Heart left ventricle (tissue), 13 donors: ENCODE measurements around the gene TCF23.

ENCODE experiments used
- CTCF ChIP-seq, 12 donors: fragments of 200-600 bp; sonication (generic) in 4 of 12; IDR thresholded peaks; one replicate each; pipeline versions ENCODE4 v1.5.0 to v1.8.0; 2018 to 2022; ENCODE audit warnings: antibody characterized with exemption in 12 of 12, mild to moderate bottlenecking in 5 of 12
- POLR2A ChIP-seq, 2 donors: fragments of 450-650 bp; IDR thresholded peaks; one replicate each; pipeline ENCODE4 v1.6.1; 2017; ENCODE audit warnings: antibody characterized with exemption in 2 of 2, mild to moderate bottlenecking in 2 of 2, moderate library complexity in 2 of 2
- donor health status: ischemic (EF 13 %, LVEDD 7.1; RV severe dilation, severe dysfunction).
- donor health status: DM: no; HTN: yes; CAD: no.
- donor health status: DM: no; HTN: no; CAD: no.
- donor health status: ischemic (EF 25% LVEDD 6.9; RV normal size, moderate dysfunction).
- donor health status: ischemic (EF 25% LVEDD 5.7; RV mildly dilated, moderate dysfunction).
- donor health status: ischemic (EF 35%, LVEDD 5.7; RV mildly dilated, moderate dysfunction).
- donor health status: nonischemic (EF 11% LVEDD 7.7; RV severe dilation, severe dysfunction).
- donor health status: DM: yes; HTN: yes; CAD: no.
- donor health status: PGD.
- donor health status: ischemic (EF 29% LVEDD 5.4; RV normal size, mild dysfunction).
- donor health status: nonischemic (EF 23%, LVEDD 6.1; RV moderate dilation, normal function).

- no peak for TF ChIP-seq CTCF (IDR thresholded peaks at IDR 0.05)
- no peak for TF ChIP-seq POLR2A (IDR thresholded peaks at IDR 0.05)
Measured at GRCh38 chr2:27105981-27106380, 42.8 kb upstream of the TCF23 start.
